Breast epithelium (tissue), 3 donors: ENCODE measurements around the gene SMTNL1.

Experiments
- POLR2A ChIP-seq: fragments of 450-650 bp; IDR thresholded peaks from one replicate; pipeline ENCODE4 v1.6.1; 2016; ENCODE audit warnings: antibody characterized with exemption, mild to moderate bottlenecking, moderate library complexity
- POLR2AphosphoS5 ChIP-seq, 3 donors: sonication (generic); formaldehyde crosslinking; IDR thresholded peaks; one replicate each; pipeline ENCODE4 v1.6.1; 2017; ENCODE audit warnings: antibody characterized with exemption in 3 of 3
- TF ChIP-seq, protein P1 (sequence below), 3 donors: fragments of 450-650 bp; IDR thresholded peaks; one replicate each; pipeline ENCODE4 v1.5.1; 2016 to 2017; ENCODE audit warnings: antibody characterized with exemption in 3 of 3, mild to moderate bottlenecking in 3 of 3, moderate library complexity in 3 of 3

DNA sequence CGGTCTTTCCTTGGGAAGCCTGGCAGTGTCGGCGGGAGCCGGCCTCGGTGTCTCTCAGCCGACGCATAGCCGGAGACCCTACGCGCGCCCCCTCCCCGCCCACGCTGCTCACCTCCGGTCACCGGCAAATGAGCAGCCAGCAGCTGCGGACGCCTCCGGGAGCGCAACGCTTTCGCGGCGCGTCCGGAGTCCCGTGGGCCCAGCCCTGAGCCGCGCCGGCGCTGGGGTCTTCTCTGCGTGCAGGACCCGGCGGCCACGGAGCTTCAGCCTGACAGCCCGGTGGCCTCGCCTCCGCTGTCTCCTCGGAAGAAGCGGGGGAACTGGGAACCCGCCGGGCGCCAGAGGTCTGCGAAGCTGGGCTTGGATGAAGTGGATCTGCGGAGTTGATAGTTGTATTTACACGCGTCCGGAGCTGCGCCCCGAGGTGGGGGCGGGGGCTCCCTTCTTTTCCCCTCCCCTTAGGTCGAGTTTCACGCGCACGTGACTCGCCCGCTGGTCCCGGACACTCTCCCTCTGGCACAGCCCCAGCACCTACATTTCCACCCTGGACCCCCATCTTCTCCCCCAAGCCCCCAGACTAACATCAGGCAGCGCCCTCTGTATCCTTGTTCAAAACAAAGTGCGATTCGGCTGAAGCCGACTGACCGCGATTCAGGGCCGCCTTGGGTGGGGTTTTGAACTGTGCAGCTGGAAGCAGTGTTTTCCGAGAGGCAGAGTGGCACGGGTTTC is 21.9 kb upstream of the SMTNL1 start, which contains the start of gene SLC43A1:
- TF ChIP-seq, protein P1, sequence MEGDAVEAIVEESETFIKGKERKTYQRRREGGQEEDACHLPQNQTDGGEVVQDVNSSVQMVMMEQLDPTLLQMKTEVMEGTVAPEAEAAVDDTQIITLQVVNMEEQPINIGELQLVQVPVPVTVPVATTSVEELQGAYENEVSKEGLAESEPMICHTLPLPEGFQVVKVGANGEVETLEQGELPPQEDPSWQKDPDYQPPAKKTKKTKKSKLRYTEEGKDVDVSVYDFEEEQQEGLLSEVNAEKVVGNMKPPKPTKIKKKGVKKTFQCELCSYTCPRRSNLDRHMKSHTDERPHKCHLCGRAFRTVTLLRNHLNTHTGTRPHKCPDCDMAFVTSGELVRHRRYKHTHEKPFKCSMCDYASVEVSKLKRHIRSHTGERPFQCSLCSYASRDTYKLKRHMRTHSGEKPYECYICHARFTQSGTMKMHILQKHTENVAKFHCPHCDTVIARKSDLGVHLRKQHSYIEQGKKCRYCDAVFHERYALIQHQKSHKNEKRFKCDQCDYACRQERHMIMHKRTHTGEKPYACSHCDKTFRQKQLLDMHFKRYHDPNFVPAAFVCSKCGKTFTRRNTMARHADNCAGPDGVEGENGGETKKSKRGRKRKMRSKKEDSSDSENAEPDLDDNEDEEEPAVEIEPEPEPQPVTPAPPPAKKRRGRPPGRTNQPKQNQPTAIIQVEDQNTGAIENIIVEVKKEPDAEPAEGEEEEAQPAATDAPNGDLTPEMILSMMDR (IDR thresholded peaks at IDR 0.05), result no peak
- TF ChIP-seq POLR2A, result no peak
- TF ChIP-seq POLR2AphosphoS5 (IDR thresholded peaks at IDR 0.05), result no peak
